HG03139 (cell line): ENCODE data around the gene MCL1.
"Not testable (repeated sequence)": the region's sequence is repeated elsewhere in the genome, so short reads cannot be mapped to it uniquely, and the experiment has no call there.

Experiments used
- ATAC-seq: cut with Tn5 transposase; IDR thresholded peaks from one replicate; pipeline ENCODE4 v1.9.1; 2021; ENCODE audit not compliant: unreplicated experiment

The MCL1 gene

DNA sequence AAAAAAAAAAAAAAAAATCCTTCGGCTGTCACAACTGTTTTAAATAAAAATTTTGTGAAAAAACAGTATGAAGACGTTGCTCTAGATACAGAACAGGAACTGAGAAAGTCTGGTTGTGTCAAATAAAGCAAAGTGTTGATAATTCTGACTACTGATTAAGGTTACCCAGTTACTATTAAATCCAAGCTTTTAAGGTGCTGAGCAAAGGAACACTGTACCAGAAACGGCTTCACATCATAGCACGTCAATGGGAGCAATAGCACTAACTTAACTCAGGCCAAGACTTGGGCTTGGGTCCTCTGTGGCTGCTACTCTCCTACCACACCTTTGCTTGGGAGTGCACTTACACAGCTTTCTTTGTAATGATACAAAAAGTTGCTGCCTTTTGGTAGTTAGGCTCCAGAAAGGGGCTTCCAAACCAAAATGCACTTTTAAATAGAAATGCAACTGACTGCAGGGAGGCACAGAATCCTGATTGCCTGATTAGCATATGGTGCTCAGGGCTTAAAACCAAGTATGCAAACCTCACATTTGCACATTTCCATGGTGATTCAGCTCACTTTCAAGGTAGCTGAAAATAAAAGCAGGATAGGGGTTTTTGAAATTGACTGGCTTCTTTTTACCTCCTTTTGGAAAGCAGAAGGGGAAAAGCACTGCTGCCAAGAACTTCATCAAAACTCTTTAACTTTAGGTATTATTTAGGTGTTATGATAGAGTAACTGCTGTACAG lies 6.3 kb downstream of the MCL1 start:
- ATAC-seq, result no peak

DNA sequence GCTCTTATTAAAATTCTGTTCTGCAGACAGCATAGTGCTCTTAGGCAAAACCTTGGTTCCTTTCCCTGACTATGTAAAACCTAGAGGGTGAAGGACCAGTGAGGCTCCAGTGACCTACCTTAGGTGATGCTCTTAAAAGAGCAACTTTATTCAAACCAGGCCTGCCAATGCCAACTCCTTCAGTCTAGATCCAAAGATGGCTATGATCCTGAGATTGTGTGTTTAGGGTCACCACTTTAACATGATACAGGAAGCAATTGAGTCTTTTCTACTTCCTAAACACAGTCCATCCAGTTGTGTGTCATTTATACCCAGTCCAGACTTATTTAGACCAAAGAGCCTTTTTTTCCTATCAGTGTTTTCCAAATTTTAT lies 10.8 kb downstream of the MCL1 start:
- ATAC-seq, result no peak

DNA sequence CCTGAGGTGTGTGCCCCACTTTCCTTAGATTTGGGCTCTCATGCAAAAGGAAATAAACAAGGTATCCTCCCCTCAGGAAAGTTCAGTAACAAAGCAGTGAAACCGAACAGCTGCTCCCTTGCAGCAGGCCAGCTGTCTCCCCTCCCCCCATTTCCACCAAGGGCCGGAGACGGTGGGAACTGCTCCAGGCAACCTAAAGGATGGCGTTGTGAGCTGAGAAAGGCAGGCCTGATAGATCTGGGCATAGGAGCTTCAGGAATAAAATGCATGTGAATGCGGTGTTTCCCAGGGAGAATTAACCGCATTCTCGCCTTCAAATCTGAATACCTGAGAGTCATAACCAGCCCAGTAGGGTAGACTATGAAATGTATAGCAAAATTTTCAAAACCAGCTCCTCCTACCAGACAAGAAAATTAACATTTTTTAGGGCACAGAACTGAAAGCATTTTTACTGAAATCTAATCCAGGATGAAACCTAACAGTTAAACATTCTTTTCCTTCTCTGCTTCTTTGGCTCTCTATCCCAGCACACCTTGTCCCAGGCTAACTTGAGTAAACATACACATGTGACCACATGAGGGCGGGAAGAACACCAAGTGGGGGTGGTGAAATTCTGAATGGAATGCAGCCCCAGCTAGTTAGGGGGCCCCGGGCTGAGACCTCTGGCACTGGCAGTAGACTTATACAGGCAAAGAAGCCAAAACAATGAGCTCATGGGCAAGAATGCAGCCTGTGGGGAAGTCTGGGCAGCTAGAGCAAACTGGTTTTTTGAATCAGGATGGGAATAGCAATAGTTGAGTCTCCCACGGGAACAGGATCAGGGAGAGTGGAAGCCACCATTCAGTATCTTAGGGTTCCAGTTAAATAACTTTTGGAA lies 11.5 kb downstream of the MCL1 start:
- peak; percentile 13 for ATAC-seq

DNA sequence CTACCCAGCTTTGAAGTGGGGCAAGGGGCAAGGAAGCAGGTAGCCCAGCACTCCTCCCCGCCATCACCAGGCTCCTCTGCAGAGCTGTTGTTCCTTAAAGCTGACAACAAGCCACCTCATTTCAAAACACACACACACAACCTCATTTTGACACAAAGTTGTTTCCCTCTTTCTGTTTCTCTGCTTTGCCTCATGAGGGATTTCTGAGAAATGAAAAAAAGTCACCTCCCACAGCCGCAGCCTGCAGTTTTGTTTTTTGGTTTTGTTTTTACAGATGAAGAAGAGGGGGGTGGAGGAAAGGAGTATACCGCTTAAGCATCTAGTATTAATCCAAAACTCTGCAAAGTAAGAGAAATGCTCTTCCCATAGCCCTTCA lies 12.1 kb downstream of the MCL1 start:
- peak; percentile 25 for ATAC-seq

DNA sequence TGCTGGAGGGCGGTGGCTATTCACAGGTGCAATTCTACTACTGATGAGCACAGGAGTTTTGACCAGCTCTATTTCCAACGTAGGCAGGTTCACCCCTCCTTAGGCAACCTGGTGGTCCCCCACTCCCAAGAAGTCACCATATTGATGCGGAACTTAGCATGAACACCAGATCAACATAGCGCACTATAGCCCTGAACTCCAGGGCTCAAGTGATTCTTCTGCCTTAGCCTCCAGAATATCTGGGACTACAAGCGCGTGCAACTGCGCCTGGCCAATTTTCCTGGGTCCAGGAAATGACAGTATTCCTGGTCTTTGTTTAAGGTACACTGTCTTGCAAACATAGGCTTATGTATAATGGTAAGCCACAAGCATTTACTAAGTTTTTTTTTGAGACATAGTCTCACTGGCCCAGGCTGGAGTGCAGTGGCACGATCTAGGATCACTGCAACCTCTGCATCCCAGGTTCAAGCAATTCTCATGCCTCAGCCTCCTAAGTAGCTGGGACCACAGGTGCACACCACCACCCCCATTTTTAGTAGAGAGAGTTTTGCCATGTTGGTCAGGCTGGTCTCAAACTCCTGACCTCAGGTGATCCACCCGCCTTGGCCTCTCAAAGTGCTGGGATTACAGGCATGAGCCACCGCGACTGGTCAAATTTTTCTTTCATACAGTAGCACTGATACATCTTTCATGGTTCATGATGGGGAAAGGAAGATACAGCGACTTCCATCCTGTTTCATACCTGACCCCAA lies 12.6 kb downstream of the MCL1 start:
- ATAC-seq, result no peak

DNA sequence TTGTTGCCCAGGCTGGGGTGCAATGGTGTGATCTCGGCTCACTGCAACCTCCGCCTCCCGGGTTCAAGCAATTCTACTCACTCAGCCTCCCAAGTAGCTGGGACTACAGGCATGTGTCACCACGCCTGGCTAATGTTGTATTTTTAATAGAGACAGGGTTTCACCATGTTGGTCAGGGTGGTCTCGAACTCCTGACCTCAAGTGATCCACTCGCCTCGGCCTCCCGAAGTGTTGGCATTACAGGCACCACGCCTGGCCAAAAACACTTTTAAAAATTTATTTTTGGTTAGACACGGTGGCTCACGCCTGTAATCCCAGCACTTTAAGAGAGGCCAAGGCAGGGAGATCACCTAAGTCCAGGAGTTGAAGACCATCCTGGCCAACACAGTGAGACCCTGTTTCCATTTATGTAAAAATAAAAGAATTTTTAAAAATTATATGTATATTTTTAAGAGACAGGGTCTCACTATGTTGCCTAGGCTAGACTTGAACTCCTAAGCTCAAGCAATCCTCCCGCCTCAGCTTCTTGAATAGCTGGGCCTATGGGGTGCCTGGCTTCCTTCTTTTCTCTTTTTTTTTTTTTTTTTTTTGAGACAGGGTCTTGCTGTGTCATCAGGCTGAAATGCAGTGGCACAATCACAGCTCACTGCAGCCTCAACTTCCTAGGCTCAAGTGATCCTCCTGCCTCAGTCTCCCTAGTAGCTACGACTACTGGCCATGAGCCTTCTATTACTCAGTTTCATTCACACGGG lies 14.0 kb downstream of the MCL1 start:
- not testable (repeated sequence) for ATAC-seq

DNA sequence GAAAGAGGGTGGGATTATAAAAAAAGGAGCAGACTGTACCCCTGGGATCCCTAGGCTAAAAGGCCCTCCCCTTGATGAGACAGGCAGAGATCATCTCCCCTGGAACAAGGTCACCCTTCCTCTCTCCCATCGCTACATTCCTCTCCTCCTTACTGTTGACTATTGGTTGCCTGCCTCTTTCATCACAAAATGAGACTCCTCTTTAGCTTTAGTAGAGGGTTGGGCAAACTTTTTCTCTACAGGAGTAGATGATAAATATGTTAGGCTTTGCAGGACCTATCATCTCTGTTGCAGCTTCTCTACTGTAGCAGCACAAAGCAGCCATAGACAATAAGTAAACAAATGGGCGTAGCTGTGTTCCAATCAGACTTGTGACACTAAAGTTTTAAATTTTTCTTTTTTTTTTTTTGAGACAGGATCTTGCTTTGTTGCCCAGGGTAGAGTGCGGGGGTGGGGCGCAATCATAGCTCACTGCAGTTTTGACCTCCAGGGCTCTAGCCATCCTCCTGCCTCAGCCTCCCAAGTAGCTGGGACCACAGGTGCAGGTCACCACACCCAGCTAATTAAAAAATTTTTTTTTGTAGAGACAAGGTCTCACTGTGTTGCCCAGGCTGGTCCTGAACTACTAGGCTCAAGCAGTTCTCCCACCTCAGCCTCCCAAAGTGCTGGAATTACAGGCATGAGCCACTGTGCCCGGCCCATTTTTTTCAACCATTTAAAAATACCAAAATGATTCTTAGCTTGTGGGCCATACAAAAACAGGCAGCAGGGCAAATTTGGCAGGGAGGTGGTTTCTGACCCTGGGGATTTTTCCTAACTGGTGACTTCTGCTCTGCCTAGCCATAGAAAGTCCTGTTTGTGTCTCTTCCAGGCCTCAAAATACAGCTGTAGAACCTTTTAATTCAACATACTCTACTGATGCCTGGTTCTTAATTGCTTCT lies 15.1 kb downstream of the MCL1 start:
- no peak for ATAC-seq

DNA sequence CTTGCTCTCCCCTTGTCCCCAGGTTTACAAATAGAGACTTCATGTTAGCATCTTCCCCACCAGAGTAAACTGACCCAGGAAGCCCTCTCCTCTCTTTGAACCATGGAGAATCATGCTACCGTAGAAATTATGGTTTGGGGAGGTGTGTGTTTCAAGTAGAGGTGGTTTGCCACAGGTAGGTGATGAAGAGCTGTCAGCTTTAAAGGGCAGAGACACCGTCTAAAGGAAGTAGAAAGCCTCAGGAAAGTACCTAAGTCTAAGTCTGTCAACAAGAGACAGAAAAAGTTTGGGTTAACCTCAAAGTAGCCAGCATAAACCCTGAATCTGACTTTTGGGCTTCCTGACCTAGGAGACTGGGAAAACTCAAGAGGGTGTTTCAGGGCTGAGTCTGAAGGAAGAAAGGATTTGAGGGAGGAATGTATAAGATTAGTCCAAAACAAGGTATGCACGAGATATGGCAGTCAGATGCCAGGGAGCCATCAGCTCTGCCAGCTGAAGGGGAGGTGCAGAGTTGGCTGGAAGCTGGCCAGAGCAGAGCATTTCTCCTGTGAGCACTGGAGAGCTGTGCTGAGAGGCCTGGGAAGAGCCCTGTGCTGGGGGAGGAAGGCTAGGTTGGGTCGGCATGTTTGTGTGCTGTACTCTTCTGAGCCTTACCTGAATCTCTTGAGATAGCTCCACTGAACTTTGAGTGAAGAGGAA lies 15.9 kb downstream of the MCL1 start:
- ATAC-seq, result no peak

DNA sequence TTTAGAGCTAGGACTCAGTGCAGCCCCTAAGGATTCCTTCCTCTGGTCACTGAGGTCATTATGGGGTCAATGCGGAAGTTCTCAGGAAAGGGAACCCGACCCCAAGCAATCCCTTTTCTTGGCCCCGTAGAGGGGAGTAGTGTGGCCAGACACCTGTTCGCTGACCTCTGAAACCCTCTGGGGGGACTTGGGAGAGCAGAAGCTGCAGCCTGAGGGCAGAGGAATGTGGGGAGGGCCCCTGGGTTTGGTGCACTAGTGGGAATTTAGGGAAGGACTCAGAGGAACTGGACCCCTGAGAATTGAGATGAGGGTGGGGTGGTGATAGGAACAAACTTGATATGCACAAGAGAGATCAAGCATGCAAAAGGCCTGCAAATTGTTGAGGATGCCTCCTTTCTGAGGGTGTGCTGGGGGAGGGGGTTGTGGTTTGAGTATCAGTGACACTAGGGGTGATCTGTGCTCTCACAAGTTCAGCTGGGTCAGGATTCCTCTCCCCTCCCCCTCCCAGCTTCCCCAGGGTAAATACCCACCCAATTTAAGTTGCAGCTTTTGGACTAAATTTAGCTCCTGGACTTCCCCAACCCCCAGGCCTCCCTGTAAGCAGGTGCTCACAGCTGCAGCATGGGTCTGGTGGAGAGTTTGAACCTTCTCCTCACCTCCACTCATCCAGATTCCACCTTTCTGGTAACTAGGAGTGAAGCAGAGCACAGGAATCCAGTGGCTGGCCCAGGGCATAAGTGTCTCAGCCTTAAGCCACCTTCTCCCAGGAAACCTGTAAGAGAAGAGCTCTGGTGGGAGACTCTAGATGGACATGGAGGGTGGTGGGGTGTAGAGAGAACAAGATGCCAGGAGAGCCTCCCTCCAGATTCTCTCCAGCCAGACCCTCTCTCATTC lies 16.7 kb downstream of the MCL1 start:
- ATAC-seq, result peak; percentile 26

DNA sequence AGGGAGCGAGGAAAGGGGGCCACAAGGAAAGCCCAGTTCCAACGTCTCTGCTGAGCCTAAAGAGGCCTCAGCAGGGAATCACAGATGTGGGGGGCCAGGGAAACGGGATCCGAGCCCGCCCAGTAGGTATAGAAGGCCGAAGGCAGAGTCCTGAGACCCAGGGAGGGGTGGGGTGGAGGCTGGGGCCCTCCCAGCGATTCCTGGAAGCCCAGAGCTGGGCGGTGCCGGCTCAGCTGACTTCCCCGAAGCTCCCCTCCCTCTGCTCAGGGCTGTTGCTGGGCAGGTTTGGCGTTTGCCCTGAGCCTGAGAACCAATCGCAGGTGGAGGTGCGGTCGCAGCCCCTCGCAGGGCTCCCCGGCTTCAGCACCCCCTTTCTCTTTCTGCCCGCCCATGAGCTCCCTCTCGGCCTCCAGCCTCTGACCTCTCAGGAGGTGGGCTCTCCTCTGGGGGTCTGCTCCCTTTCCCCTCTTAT lies 17.4 kb downstream of the MCL1 start:
- ATAC-seq, result peak; percentile 37

DNA sequence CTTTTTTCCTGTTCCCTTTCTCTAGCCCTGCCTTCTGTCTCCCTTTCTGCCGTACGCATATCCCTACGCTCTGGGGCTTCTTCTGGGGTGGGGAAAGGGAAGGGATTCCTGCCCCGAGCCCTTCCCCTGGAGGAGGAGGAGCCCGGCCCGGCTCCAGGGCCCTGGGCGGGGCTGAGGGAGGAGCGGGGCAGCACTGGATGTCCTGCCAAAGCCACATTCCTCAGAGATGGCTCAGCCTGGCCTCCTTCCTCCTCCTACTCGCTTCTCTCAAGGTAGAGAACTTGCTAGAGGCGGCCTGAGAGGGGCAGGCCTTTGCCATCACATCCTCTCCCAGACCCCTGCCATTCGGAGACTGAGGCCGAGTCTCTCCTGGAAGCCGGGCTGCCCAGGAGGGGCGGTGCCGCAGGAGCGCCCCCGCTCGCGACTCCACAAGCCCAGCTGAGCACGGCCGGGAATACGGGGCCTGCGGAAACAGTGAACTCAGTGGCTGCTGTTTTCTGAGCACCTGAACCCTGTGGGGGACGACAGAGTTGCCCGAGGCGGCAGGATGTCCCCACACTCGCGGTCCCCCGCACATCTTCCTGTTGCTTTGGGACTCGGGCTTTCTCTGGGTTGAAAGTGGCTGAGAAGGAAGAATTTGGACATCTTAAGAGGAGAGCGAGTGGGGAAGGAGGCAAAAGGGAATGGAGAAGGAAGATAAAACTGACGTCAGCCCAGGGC lies 18.0 kb downstream of the MCL1 start:
- no peak for ATAC-seq

DNA sequence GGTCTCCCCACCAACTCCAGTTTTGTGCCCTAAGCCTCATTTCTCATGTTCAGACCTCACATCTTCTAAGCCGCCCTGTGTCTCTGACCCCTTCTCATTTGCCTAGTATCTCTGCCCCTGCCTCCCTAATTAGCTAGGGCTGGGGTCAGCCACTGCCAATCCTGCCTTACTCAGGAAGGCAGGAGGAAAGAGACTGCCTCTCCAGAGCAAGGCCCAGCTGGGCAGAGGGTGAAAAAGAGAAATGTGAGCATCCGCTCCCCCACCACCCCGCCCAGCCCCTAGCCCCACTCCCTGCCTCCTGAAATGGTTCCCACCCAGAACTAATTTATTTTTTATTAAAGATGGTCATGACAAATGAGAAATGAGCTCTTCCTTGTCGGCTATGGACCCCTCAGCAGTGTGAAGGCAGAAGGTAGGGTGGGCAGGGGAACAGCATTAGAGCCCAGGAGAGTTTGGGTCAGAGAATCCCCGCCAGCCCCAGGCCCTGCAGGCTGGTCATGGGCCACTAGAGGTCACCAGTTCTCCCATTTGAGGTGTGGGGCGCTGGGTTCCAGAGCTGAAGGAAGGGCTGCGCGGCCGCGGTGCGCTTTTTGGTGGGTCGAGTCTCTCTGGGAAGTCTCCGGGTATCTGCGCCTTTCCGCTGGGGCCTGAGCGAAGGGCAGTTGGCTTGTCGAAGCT lies 18.7 kb downstream of the MCL1 start:
- ATAC-seq, result no peak

DNA sequence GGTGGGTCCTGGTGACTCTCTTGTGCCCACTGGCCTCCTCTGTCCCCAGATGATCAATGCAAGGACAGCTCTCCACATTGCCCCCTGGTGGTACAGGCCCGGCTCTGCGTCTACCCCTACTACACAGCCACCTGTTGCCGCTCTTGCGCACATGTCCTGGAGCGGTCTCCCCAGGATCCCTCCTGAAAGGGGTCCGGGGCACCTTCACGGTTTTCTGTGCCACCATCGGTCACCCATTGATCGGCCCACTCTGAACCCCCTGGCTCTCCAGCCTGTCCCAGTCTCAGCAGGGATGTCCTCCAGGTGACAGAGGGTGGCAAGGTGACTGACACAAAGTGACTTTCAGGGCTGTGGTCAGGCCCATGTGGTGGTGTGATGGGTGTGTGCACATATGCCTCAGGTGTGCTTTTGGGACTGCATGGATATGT lies 19.4 kb downstream of the MCL1 start:
- ATAC-seq, result no peak

DNA sequence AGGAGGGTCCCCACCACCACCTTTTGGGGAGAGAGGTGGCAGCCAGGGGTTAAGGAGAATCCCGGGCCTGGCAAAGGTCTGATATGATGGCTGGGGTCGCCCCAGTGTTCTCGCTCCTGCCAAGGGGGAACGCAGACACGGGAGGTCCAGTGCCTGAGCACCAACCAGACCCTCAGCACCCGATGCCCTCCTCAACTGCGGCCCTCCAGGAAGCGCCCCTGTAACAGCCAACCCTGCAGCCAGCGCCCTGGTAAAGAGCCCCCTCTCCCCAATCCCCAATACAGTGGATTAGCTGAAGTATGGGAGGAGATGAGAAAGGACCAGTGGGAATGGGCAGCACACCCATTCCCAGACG lies 19.8 kb downstream of the MCL1 start:
- ATAC-seq, result no peak

DNA sequence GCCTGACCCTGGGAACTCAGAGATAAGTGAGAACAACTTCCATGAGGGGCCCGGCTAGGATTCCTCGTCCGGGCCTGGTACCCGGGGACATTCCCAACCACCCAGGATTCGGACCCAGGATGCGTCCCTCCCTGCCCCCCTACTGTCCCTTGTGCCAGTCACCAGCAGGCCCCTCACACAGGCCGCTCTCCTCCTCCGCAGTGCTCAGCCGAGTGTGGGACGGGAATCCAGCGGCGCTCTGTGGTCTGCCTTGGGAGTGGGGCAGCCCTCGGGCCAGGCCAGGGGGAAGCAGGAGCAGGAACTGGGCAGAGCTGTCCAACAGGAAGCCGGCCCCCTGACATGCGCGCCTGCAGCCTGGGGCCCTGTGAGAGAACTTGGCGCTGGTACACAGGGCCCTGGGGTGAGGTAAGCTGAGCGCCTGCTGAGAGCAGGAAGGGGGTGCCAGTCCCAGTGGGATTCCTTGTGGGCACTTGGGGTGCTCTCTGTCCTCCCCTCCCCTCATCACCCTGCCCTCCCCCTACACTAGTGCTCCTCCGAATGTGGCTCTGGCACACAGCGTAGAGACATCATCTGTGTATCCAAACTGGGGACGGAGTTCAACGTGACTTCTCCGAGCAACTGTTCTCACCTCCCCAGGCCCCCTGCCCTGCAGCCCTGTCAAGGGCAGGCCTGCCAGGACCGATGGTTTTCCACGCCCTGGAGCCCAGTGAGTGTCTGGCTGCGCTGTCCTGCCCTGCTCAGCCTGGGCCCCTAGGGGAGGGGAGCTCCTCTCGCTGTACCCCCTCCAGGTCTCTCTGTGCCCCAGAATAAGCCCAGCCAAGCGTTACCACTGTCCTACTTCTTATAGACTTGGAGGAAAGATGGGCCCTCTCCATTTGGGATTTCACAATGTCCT lies 20.4 kb downstream of the MCL1 start:
- no peak for ATAC-seq

DNA sequence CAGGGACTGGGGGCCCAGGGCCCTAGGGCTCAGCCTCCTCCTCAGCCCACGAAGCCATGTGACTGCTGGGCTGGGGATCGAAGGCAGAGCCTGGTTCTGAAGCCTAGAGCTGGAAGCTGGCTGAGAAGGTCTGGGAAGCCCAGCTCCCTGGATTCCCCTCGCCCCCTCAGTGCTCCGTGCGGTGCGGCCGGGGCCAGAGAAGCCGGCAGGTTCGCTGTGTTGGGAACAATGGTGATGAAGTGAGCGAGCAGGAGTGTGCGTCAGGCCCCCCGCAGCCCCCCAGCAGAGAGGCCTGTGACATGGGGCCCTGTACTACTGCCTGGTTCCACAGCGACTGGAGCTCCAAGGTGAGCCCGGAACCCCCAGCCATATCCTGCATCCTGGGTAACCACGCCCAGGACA lies 21.1 kb downstream of the MCL1 start:
- ATAC-seq, result no peak
